Body of pancreas (tissue), 4 donors: Measurements from ENCODE around the gene TRNT1.

ENCODE experiments used
- CTCF ChIP-seq, 7 experiments: fragments of 450-650 bp in 4 of 7; fragments of 200-600 bp in 3 of 7; sonication (generic) in 3 of 7; IDR thresholded peaks; one replicate each; pipeline ENCODE4 v1.5.1; 2016 to 2019; ENCODE audit warnings: antibody characterized with exemption in 7 of 7
- POLR2A ChIP-seq, 3 donors: fragments of 450-650 bp; IDR thresholded peaks; one replicate each; pipeline ENCODE4 v1.6.1; 2016; ENCODE audit warnings: antibody characterized with exemption in 3 of 3, mild to moderate bottlenecking in 2 of 3

DNA sequence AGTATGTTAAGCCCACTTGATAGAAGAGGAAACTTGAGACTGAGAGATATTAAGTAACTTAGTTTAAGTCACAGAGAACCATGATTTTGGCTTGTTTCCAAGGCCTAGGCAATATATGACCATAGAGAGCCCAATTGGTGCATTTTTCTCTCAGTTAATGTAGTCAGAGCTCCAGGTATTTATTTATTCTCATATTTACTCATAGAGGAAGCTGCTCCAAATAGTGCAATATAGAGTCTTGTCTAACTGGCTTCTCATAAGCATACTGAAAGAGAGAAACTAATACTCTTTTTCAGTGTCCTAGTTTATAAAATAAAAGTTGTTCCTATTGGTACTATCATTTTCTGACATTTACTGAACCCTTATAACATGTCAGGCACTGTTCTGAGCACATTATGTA is 15.2 kb downstream of the TRNT1 start:
- TF ChIP-seq CTCF (IDR thresholded peaks at IDR 0.05) (no peak), POLR2A (IDR thresholded peaks at IDR 0.05) (no peak)
